ENCODE measurements around the gene PMFBP1. TPM values are rescaled to one million over a fixed set of nuclear protein-coding genes. Genes with fewer than 3 reads are reported as not detected.

PMFBP1 gene
- total and polyA plus RNA-seq, 10 of the 15 experiments (the other 5 are each of a cell fraction or from before 2014, with no cell fraction given) = 0.40 to 2.3 (median 1.1) TPM

DNA sequence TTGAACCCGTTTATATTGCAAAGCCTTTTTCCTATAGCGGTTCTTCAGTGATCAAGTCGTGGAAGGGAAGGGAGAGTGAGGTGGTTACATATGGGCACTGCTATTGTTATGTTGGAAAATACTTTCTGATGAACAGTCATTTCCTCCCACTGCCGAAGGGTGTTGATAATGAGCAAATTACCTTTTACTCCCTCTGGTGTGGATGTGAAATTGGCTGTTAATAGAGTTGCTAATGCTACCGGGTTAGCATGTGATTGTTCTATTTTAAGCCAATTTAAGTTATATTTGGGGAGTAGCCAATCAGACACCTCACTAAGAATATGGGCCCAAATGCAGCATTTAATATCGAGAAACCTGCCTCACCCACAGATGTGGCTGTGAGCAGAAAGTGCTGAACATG is 15.6 kb upstream of the PMFBP1 start:
- no peak for TF ChIP-seq ETV6 (conservative IDR thresholded peaks at IDR 0.05 in 1 of 2, IDR thresholded peaks at IDR 0.05 in 1 of 2; ENCODE audit: borderline replicate concordance in 1 of 2, low read depth in 1 of 2)
- no peak for TF ChIP-seq ZNF24 (IDR thresholded peaks at IDR 0.05)
- TF ChIP-seq POU2F2 (IDR thresholded peaks at IDR 0.05; ENCODE audit: borderline replicate concordance, low read depth, low read length) = no peak
- TF ChIP-seq SMAD5 (IDR thresholded peaks at IDR 0.05; ENCODE audit: low read depth) = no peak
- TF ChIP-seq HCFC1 (IDR thresholded peaks at IDR 0.05; ENCODE audit: low read length) = no peak
- TF ChIP-seq ZZZ3 (IDR thresholded peaks at IDR 0.05; ENCODE audit: control insufficient read depth, insufficient read length, low read depth) = no peak
- TF ChIP-seq, protein P1, sequence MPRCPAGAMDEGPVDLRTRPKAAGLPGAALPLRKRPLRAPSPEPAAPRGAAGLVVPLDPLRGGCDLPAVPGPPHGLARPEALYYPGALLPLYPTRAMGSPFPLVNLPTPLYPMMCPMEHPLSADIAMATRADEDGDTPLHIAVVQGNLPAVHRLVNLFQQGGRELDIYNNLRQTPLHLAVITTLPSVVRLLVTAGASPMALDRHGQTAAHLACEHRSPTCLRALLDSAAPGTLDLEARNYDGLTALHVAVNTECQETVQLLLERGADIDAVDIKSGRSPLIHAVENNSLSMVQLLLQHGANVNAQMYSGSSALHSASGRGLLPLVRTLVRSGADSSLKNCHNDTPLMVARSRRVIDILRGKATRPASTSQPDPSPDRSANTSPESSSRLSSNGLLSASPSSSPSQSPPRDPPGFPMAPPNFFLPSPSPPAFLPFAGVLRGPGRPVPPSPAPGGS (IDR thresholded peaks at IDR 0.05; ENCODE audit: borderline replicate concordance, insufficient read depth, low read depth, low read length, poor library complexity, severe bottlenecking) = no peak
- TF ChIP-seq, protein P2, sequence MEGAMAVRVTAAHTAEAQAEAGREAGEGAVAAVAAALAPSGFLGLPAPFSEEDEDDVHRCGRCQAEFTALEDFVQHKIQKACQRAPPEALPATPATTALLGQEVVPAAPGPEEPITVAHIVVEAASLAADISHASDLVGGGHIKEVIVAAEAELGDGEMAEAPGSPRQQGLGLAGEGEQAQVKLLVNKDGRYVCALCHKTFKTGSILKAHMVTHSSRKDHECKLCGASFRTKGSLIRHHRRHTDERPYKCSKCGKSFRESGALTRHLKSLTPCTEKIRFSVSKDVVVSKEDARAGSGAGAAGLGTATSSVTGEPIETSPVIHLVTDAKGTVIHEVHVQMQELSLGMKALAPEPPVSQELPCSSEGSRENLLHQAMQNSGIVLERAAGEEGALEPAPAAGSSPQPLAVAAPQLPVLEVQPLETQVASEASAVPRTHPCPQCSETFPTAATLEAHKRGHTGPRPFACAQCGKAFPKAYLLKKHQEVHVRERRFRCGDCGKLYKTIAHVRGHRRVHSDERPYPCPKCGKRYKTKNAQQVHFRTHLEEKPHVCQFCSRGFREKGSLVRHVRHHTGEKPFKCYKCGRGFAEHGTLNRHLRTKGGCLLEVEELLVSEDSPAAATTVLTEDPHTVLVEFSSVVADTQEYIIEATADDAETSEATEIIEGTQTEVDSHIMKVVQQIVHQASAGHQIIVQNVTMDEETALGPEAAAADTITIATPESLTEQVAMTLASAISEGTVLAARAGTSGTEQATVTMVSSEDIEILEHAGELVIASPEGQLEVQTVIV (IDR thresholded peaks at IDR 0.05; ENCODE audit: borderline replicate concordance, partially characterized antibody) = no peak
- TF ChIP-seq MEF2A (IDR thresholded peaks at IDR 0.05; ENCODE audit: insufficient read depth, low read depth, low read length) = no peak
- TF ChIP-seq YBX1 (IDR thresholded peaks at IDR 0.05) = no peak
- TF ChIP-seq SIX5 (IDR thresholded peaks at IDR 0.05; ENCODE audit: low read depth, low read length, severe bottlenecking) = no peak
- FAIRE-seq (no peak), DNase-seq (ENCODE audit: low read depth, low spot score) (no peak), ATAC-seq (no peak)
- Histone ChIP-seq H3K4me2 (ENCODE audit: control insufficient read depth, insufficient read depth) (no peak overlapping the region), H4K20me1 (ENCODE audit: control insufficient read depth, insufficient read depth) (no peaks in the 10 kb centered on the region), H2AFZ (ENCODE audit: control insufficient read depth, low read depth, low read length) (no peak overlapping the region), H3K27ac (ENCODE audit: control insufficient read depth, insufficient read depth) (no peak overlapping the region), H3K79me2 (ENCODE audit: control insufficient read depth, insufficient read depth, low read length) (no peaks in the 10 kb centered on the region), H3K9ac (ENCODE audit: control insufficient read depth, insufficient read depth, low read length) (no peak overlapping the region), H3K9me3 (replicated peaks; ENCODE audit: control insufficient read depth, insufficient read depth, low read length) (no peaks in the 10 kb centered on the region), H3K36me3 (ENCODE audit: control insufficient read depth in 2 of 2, insufficient read depth in 2 of 2, low read length in 1 of 2) (no peaks in the 10 kb centered on the region), H3K4me3 (no peak overlapping the region), H3K4me1 (ENCODE audit: control insufficient read depth, insufficient read depth, low read length) (no peaks in the 10 kb centered on the region), H3K27me3 (replicated peaks in 1 of 2; ENCODE audit: control insufficient read depth in 2 of 2, insufficient read depth in 2 of 2, low read length in 1 of 2) (no peaks in the 10 kb centered on the region)
- ChIA-PET SMC1A (ENCODE audit: uncharacterized antibody, unreplicated experiment) (no interaction called here), CTCF (no interaction called here), POLR2A (no interaction called here), RAD21 (ENCODE audit: unreplicated experiment) (no interaction called here)
- no TSS peak for BruUV-seq (replicated peaks)
- intact Hi-C loops (cut with micrococcal nuclease; ENCODE audit: unreplicated experiment) (no loop called here), in situ Hi-C loops (cut with MboI) (no loop called here)
- WGBS (ENCODE audit: insufficient coverage, insufficient replicate concordance, low lambda C conversion rate, missing lambda C conversion rate) = 55% methylated on average over 6 of the region's 6 CpGs
